K562 (cell line): ENCODE data around the gene ABHD16A. TPM values are rescaled to one million over a fixed set of nuclear protein-coding genes. Genes with fewer than 3 reads are reported as not detected.
A peak's percentile ranks its signal among the peaks of the same experiment; 100 is the strongest.

Experiments used
- ATAC-seq: fragments of 200-7000 bp; cut with Tn5 transposase; 3 replicates; pipeline ENCODE4 v1.9.1; 2020; ENCODE audit warnings: moderate library complexity
- BruUV-seq: library from RNA; stranded (reverse); fragments of 400-500 nt; replicated peaks from 2 replicates; lab custom pipeline; 2021; lab: Mats Ljungman, UMichigan
- CTCF ChIA-PET: fragments of 300-600 bp; formaldehyde crosslinking; extraction: SDS; loops from one replicate; lab custom pipeline; 2021; ENCODE audit warnings: low intra/inter-chr PET ratio; lab: Yijun Ruan, JAX
- POLR2A ChIA-PET: fragments of 300-600, 350-650 bp; sonication (Branson Sonifier 250); formaldehyde crosslinking; extraction: SDS; loops from one replicate; lab custom pipeline; 2021; ENCODE audit warnings: antibody characterized with exemption, inconsistent platforms; lab: Yijun Ruan, JAX
- DNase-seq, 4 experiments: peaks; one replicate each; pipeline versions ENCODE4 v3.0.0 to v3.0.0-alpha.2; 2011 to 2018; ENCODE audit warnings: low spot score in 3 of 4, mixed read lengths in 3 of 4; ENCODE audit errors: extremely low read depth in 1 of 4
- FAIRE-seq: peaks from 2 replicates; lab custom pipeline; 2011; peaks lifted over from hg19 to GRCh38; lab: Jason Lieb, UNC
- H2AFZ ChIP-seq: 2 replicates; pipeline ENCODE4 v1.6.0; 2011; ENCODE audit warnings: low read depth, low read length, control low read depth, inconsistent platforms
- H3K27ac ChIP-seq: fragments of 200-600 bp; 3 replicates; pipeline ENCODE4 v1.8.0; 2011; ENCODE audit warnings: low read depth, mild to moderate bottlenecking, control low read depth, inconsistent platforms, low read length, moderate library complexity, mixed read lengths; ENCODE audit errors: extremely low read depth
- H3K27me3 ChIP-seq, 2 experiments: fragments of 300-600 bp in 1 of 2; 2 replicates in 1 of 2; 3 replicates in 1 of 2; pipeline versions ENCODE4 v1.6.0 to v1.8.0; 2011; ENCODE audit warnings: inconsistent platforms in 2 of 2, low read length in 2 of 2, mild to moderate bottlenecking in 1 of 2, mixed read lengths in 1 of 2, moderate library complexity in 1 of 2; ENCODE audit not compliant: control insufficient read depth in 2 of 2, insufficient read depth in 2 of 2
- H3K36me3 ChIP-seq: fragments of 300-600 bp; 3 replicates; pipeline ENCODE4 v1.8.0; 2011; ENCODE audit warnings: mild to moderate bottlenecking, low read length, inconsistent platforms; ENCODE audit not compliant: control insufficient read depth, insufficient read depth
- H3K4me1 ChIP-seq, 2 experiments: fragments of 200-600 bp in 1 of 2; replicated peaks in 1 of 2; 2 replicates in 1 of 2; 3 replicates in 1 of 2; pipeline versions ENCODE4 v1.5.1 to v1.8.0; 2011; ENCODE audit warnings: inconsistent platforms in 2 of 2, low read length in 2 of 2, mild to moderate bottlenecking in 1 of 2, mixed read lengths in 1 of 2, moderate library complexity in 1 of 2; ENCODE audit not compliant: control insufficient read depth in 2 of 2, insufficient read depth in 2 of 2
- H3K4me2 ChIP-seq: 2 replicates; pipeline ENCODE4 v1.6.1; 2011; ENCODE audit warnings: low read length, control low read depth, inconsistent platforms, mixed read lengths; ENCODE audit not compliant: insufficient read depth
- H3K4me3 ChIP-seq: fragments of 200-600 bp; sonication (generic), shearing (Covaris generic); 2 replicates; pipeline ENCODE4 v1.5.1; 2016; ENCODE audit warnings: control low read depth, inconsistent platforms
- H3K79me2 ChIP-seq: fragments of 200-600 bp; 3 replicates; pipeline ENCODE4 v1.8.0; 2011; ENCODE audit warnings: low read length, inconsistent platforms; ENCODE audit not compliant: control insufficient read depth, insufficient read depth
- H3K9ac ChIP-seq, 2 experiments: 2 replicates each; pipeline versions ENCODE4 v1.6.0 to v1.6.1; 2011; ENCODE audit warnings: low read depth in 2 of 2, low read length in 2 of 2, control low read depth in 1 of 2, inconsistent platforms in 1 of 2, mild to moderate bottlenecking in 1 of 2, mixed read lengths in 1 of 2; ENCODE audit not compliant: insufficient read depth in 1 of 2
- H3K9me1 ChIP-seq: one replicate; pipeline ENCODE4 v1.6.0; 2011; ENCODE audit warnings: inconsistent platforms, mild to moderate bottlenecking, low read length, moderate library complexity; ENCODE audit not compliant: control insufficient read depth, insufficient read depth
- H3K9me3 ChIP-seq: replicated peaks from 2 replicates; pipeline ENCODE4 v1.5.1; 2011; ENCODE audit warnings: low read depth, low read length, inconsistent platforms; ENCODE audit not compliant: control insufficient read depth, insufficient read depth
- H4K20me1 ChIP-seq: replicated peaks from 2 replicates; pipeline ENCODE4 v1.6.1; 2011; ENCODE audit warnings: low read length, inconsistent platforms, mixed read lengths; ENCODE audit not compliant: control insufficient read depth, insufficient read depth
- ARNT ChIP-seq, 2 experiments: fragments of 450-650 bp; IDR thresholded peaks; 2 replicates each; pipeline ENCODE4 v1.6.1; 2016; ENCODE audit warnings: mild to moderate bottlenecking in 1 of 2
- HNRNPK ChIP-seq: fragments of 200-400 bp; formaldehyde crosslinking; IDR thresholded peaks from one replicate; pipeline ENCODE4 v1.6.1; 2018; ENCODE audit warnings: mild to moderate bottlenecking, low read depth, low read length; ENCODE audit not compliant: poor library complexity, severe bottlenecking
- PRMT5 ChIP-seq: sonication (generic); formaldehyde crosslinking; IDR thresholded peaks from 2 replicates; pipeline ENCODE4 v1.5.0; 2020; ENCODE audit warnings: missing genetic modification reagents
- PRPF4 ChIP-seq: fragments of 200-400 bp; formaldehyde crosslinking; IDR thresholded peaks from one replicate; pipeline ENCODE4 v1.6.1; 2017; ENCODE audit warnings: low read length, low read depth, mild to moderate bottlenecking; ENCODE audit not compliant: insufficient read depth, poor library complexity, severe bottlenecking
- SMARCA5 ChIP-seq: fragments of 450-650 bp; IDR thresholded peaks from 2 replicates; pipeline ENCODE4 v1.6.1; 2016
- SNRNP70 ChIP-seq: fragments of 200-400 bp; formaldehyde crosslinking; optimal IDR thresholded peaks from 2 replicates; pipeline ENCODE3; 2017; ENCODE audit warnings: low read depth, low read length
- TAF9B ChIP-seq: fragments of 450-650 bp; IDR thresholded peaks from 2 replicates; pipeline ENCODE4 v1.6.1; 2018; ENCODE audit warnings: mild to moderate bottlenecking; ENCODE audit not compliant: partially characterized antibody
- TEAD2 ChIP-seq: fragments of 450-650 bp; IDR thresholded peaks from 2 replicates; pipeline ENCODE4 v1.6.1; 2016; ENCODE audit warnings: missing genetic modification characterization, control low read depth, missing compliant biosample characterization
- XRCC3 ChIP-seq: fragments of 450-650 bp; IDR thresholded peaks from 2 replicates; pipeline ENCODE4 v1.6.1; 2017; ENCODE audit warnings: mild to moderate bottlenecking, moderate library complexity
- ZC3H4 ChIP-seq: sonication (generic); formaldehyde crosslinking; IDR thresholded peaks from 2 replicates; pipeline ENCODE4 v1.9.0; 2021; ENCODE audit warnings: missing genetic modification reagents, borderline replicate concordance
- ZNF140 ChIP-seq: fragments of 250-450 bp; sonication (Bioruptor Pico); IDR thresholded peaks from 2 replicates; pipeline ENCODE4 v1.8.0; 2021; ENCODE audit warnings: moderate library complexity, mild to moderate bottlenecking, inconsistent platforms
- ZNF707 ChIP-seq: fragments of 250-450 bp; sonication (Bioruptor Pico); conservative IDR thresholded peaks from 2 replicates; pipeline ENCODE4 v1.8.0; 2022; ENCODE audit warnings: inconsistent platforms, mild to moderate bottlenecking, moderate library complexity
- WGBS: fragments of 100-300 bp; shearing (Covaris generic); methylation state at CpG from one replicate; pipeline ENCODE4 v1.1.6; 2016; ENCODE audit warnings: low coverage, mixed read lengths; ENCODE audit not compliant: insufficient coverage; ENCODE audit errors: missing lambda C conversion rate; 5-methylcytosine and 5-hydroxymethylcytosine counted together
- in situ Hi-C: fragments of 300-500 bp; cut with MboI; formaldehyde crosslinking; loops from 4 replicates; pipeline ENCODE4 v1.15.0; 2018; ENCODE audit warnings: inconsistent platforms, mixed read lengths
- intact Hi-C: fragments of 100-400 bp; cut with micrococcal nuclease; formaldehyde crosslinking; loops from 2 replicates; pipeline ENCODE4 v1.14.2; 2022
- polyA plus RNA-seq, 8 experiments: library from polyadenylated mRNA; depleted of rRNA in 4 of 8; stranded (reverse) in 5 of 8; unstranded in 3 of 8; fragments of >200 nt; fragmentation: Nextera tagmentation in 2 of 8; fragmentation: Illumina TruSeq in 1 of 8; extraction: Ambion mirVana in 2 of 8; extraction: Trizol in 1 of 8; gene quantifications; 2 replicates each; pipeline versions ENCODE4 v1.2.1 to v1.2.3, GENCODE V29; 2011 to 2014; ENCODE audit warnings: inconsistent platforms in 1 of 8, missing spikeins in 1 of 8
- total RNA-seq, 7 experiments: library from RNA; depleted of rRNA in 6 of 7; stranded (reverse); fragments of >200 nt in 6 of 7; fragmentation: Illumina TruSeq in 2 of 7; extraction: Trizol in 2 of 7; gene quantifications; 2 replicates each; pipeline versions ENCODE4 v1.2.1 to v1.2.3, GENCODE V29; 2011 to 2021; ENCODE audit warnings: low replicate concordance in 1 of 7
- TF ChIP-seq, protein P1 (sequence below), 2 experiments: fragments of 450-650 bp in 1 of 2; sonication (generic) in 1 of 2; formaldehyde crosslinking in 1 of 2; IDR thresholded peaks in 1 of 2; conservative IDR thresholded peaks in 1 of 2; 2 replicates each; pipeline versions ENCODE4 v1.6.1 to v1.8.1; 2016 to 2023; ENCODE audit warnings: mild to moderate bottlenecking in 2 of 2, moderate library complexity in 2 of 2, inconsistent platforms in 1 of 2, missing genetic modification reagents in 1 of 2
- TF ChIP-seq, protein P2 (sequence below): fragments of 450-650 bp; IDR thresholded peaks from 2 replicates; pipeline ENCODE4 v1.6.1; 2016
- TF ChIP-seq, protein P3 (sequence below): fragments of 250-450 bp; sonication (Bioruptor Pico); IDR thresholded peaks from 2 replicates; pipeline ENCODE4 v1.9.0; 2021; ENCODE audit warnings: mild to moderate bottlenecking
- TF ChIP-seq, protein P4 (sequence below): sonication (generic); IDR thresholded peaks from 2 replicates; pipeline ENCODE4 v1.6.1; 2016

ABHD16A gene
- total and polyA plus RNA-seq, 9 of the 15 experiments (the other 6 are each of a cell fraction or from before 2014, with no cell fraction given) = 25.8 to 120 (median 81.6) TPM

DNA sequence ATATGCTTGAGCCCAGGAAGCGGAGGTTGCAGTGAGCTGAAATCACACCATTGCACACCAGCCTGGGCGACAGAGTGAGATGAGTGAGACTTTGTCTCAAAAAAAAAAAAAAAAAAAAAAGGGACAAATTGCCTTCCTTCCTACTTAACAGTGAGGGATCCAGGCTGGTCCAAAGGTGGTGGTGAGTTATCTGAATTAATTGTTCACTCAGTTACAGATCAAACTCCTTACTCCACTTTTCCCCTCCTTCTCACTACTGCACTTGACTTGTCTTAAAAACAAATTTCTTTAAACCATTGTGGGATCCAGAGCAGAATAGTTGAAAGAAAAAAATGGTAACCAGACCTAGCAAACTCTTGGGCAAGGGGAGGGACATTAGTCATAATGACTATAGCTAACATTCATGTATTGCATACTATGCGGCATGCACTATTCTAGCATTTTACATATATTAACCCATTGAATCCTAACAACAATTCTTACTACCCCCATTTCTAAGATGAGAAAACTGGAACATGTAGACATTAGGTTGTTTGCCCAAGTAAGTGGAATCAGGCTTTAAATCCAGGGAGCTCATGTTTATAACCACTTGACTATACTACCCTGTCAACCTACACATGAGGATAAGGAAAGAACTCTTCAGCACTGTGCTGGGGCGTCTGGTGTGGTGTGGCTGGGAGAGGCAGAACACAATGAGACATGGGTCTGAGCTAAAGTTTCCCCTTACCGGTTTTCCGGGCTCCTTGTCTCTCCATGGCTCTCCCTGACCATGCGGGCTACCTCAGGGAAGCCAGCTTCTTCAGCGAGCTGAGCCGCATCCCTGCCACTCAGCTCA, 39.8 kb downstream of the ABHD16A start:
- Histone ChIP-seq H3K4me3 (peak overlapping the region; percentile 66), H3K4me2 (peak overlapping the region; percentile 93), H2AFZ (peak overlapping the region; percentile 27), H3K9ac (peak overlapping the region; percentile 96 to 97), H4K20me1 (peaks cover 8% of the 10 kb centered on the region; the same call in 1 of the 2 replicates), H3K9me1 (no peaks in the 10 kb centered on the region), H3K27ac (peak overlapping the region; percentile 97), H3K4me1 (peaks cover 45 to 60% of the 10 kb centered on the region in 2 experiments), H3K79me2 (peaks cover 90% of the 10 kb centered on the region), H3K27me3 (no peaks in the 10 kb centered on the region), H3K9me3 (no peaks in the 10 kb centered on the region), H3K36me3 (peaks cover 53% of the 10 kb centered on the region)
- no peak for ATAC-seq
- FAIRE-seq = no peak
- 33% methylated on average over 9 of the region's 9 CpGs for WGBS
- intact Hi-C loops = loop anchor here (10.0 kb wide), 1 partner anchor 511 kb away; the partner anchor contains the start of genes AGPAT1 and RNF5
- no TSS peak for BruUV-seq
- in situ Hi-C loops = loop anchor here (5.0 kb wide), 2 partner anchors 116 to 199 kb away; partner anchors contain the start of genes ATP6V1G2, NEU1 and NFKBIL1
- ChIA-PET POLR2A (interaction anchor here (0.6 to 9.8 kb wide), 44 partner anchors 9 to 980 kb away, joined by 3 to 267 read pairs (median 10); partner anchors contain the start of genes ABHD16A, APOM, BAG6 and CLIC1), CTCF (no interaction called here)
- peak in 1 of 4 experiments; percentile 50 for DNase-seq
- TF ChIP-seq HNRNPK = no peak
- TF ChIP-seq SMARCA5 = no peak
- TF ChIP-seq, protein P1, sequence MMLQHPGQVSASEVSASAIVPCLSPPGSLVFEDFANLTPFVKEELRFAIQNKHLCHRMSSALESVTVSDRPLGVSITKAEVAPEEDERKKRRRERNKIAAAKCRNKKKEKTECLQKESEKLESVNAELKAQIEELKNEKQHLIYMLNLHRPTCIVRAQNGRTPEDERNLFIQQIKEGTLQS (IDR thresholded peaks at IDR 0.05) = no peak
- TF ChIP-seq, protein P1 (CRISPR knock-in tag; conservative IDR thresholded peaks at IDR 0.05) = no peak
- TF ChIP-seq ARNT (IDR thresholded peaks at IDR 0.05) = no peak
- TF ChIP-seq, protein P2, sequence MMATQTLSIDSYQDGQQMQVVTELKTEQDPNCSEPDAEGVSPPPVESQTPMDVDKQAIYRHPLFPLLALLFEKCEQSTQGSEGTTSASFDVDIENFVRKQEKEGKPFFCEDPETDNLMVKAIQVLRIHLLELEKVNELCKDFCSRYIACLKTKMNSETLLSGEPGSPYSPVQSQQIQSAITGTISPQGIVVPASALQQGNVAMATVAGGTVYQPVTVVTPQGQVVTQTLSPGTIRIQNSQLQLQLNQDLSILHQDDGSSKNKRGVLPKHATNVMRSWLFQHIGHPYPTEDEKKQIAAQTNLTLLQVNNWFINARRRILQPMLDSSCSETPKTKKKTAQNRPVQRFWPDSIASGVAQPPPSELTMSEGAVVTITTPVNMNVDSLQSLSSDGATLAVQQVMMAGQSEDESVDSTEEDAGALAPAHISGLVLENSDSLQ = no peak
- no peak for TF ChIP-seq TAF9B
- TF ChIP-seq PRMT5 = no peak
- no peak for TF ChIP-seq TEAD2 (tag)
- no peak for TF ChIP-seq PRPF4
- no peak for TF ChIP-seq ZNF140 (CRISPR knock-in tag)
- TF ChIP-seq, protein P3, sequence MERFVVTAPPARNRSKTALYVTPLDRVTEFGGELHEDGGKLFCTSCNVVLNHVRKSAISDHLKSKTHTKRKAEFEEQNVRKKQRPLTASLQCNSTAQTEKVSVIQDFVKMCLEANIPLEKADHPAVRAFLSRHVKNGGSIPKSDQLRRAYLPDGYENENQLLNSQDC = 0 out of 2 replicates have a peak, but pooled peaks have one; percentile 31
- no peak for TF ChIP-seq XRCC3
- no peak for TF ChIP-seq ZNF707
- TF ChIP-seq SNRNP70 = no peak
- TF ChIP-seq, protein P4, sequence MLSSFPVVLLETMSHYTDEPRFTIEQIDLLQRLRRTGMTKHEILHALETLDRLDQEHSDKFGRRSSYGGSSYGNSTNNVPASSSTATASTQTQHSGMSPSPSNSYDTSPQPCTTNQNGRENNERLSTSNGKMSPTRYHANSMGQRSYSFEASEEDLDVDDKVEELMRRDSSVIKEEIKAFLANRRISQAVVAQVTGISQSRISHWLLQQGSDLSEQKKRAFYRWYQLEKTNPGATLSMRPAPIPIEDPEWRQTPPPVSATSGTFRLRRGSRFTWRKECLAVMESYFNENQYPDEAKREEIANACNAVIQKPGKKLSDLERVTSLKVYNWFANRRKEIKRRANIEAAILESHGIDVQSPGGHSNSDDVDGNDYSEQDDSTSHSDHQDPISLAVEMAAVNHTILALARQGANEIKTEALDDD = peak; percentile 71
- no peak for TF ChIP-seq ZC3H4 (CRISPR knock-in tag)
